ENCODE data around the gene HYAL1. TPM values are rescaled to one million over a fixed set of nuclear protein-coding genes. Genes with fewer than 3 reads are reported as not detected.

Gene HYAL1
- total and polyA plus RNA-seq, 4 donors, result 1.6 to 51.2 (median 26.2) TPM

DNA sequence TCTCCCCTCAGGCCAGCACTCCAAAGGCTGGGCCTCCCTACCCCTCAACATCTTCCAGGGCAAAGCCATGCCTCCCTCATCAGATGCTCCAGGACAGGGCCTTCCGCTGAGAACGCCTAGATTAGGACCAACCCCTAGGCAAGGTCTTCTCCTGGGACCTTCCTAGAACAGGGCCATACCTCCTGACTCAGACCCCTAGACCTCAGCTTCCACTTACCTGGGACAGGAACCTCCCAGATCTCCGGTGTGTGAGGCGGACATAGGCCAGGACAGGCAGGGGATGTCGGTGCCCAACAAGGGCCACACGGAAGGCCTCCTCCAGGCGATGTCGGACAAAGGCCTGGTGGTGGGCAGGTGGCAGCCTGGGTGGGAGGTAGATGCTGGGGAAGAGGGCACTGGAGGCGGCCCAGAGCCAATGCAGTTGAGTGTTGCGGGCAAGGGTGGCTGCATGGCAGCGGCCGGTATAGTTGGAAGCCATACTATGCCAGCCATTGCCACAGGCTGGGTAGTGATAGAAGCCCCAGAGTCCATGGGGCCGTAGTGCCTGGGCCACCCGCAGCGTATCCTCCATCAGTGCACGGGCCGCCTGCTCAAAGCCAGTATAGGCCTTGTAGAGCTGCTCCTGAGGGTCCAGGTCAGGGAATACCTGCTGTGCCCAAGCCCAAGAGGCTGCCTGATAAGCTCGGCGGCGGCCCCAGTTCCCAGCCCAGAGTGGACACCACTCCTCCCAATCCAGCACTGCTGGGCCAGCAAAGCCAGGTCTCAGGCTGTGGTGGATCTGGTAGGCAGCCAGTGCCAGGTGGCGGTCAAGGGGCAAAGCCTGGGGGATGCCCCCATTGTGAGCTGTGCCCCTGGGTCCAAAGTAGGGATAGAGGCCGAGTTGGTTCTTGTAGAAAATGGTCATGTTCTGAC lies 8.6 kb downstream of the HYAL1 start:
- 94% methylated on average over 19 to 22 of the region's 22 CpGs for WGBS, 2 donors
- Histone ChIP-seq H3K36me3 (ENCODE audit: control insufficient read depth in 4 of 4, insufficient read depth in 4 of 4, low read length in 4 of 4) (peaks cover 1 to 13% (median 3%) of the 10 kb centered on the region in 4 donors), H3K4me1 (ENCODE audit: control insufficient read depth in 5 of 5, insufficient read depth in 5 of 5, low read length in 5 of 5) (peaks cover 0 to 26% (median under 1%) of the 10 kb centered on the region in 5 donors), H3K9me3 (ENCODE audit: control insufficient read depth in 4 of 4, insufficient read depth in 3 of 4, low read length in 3 of 4) (no peaks in the 10 kb centered on the region), H3K27me3 (ENCODE audit: control insufficient read depth in 3 of 3, insufficient read depth in 3 of 3, low read length in 2 of 3) (no peaks in the 10 kb centered on the region), H3K27ac (ENCODE audit: low read depth in 1 of 2, low read length in 1 of 2) (no peak overlapping the region), H3K9ac (ENCODE audit: insufficient read depth in 1 of 2, low read length in 2 of 2) (no peak overlapping the region), H3K4me3 (no peak overlapping the region)
- ATAC-seq (ENCODE audit: insufficient read depth, low FRiP score) (no peak), DNase-seq (peak in 1 of 3 donors; percentile 9)
- TF ChIP-seq, protein P1, sequence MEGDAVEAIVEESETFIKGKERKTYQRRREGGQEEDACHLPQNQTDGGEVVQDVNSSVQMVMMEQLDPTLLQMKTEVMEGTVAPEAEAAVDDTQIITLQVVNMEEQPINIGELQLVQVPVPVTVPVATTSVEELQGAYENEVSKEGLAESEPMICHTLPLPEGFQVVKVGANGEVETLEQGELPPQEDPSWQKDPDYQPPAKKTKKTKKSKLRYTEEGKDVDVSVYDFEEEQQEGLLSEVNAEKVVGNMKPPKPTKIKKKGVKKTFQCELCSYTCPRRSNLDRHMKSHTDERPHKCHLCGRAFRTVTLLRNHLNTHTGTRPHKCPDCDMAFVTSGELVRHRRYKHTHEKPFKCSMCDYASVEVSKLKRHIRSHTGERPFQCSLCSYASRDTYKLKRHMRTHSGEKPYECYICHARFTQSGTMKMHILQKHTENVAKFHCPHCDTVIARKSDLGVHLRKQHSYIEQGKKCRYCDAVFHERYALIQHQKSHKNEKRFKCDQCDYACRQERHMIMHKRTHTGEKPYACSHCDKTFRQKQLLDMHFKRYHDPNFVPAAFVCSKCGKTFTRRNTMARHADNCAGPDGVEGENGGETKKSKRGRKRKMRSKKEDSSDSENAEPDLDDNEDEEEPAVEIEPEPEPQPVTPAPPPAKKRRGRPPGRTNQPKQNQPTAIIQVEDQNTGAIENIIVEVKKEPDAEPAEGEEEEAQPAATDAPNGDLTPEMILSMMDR (IDR thresholded peaks at IDR 0.05; ENCODE audit: control extremely low read depth, extremely low read depth), result no peak

DNA sequence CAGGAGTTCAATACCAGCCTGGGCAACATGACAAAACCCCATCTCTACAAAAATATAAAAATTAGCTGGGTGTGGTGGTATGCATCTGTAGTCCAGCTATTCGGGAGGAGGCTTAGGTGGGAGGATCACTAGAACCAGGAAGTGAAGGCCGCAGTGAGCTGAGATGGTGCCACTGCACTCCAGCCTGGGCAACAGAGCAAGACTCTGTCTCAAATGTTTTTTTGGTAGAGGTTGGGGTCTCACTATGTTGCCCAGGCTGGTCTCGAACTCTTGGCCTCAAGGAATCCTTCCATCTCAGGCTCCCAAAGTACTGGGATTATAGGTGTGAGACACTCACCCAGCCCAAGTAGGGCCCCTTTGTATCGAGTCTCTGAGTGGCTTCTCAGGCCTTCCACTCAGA lies 9.3 kb downstream of the HYAL1 start:
- Histone ChIP-seq H3K4me3 (no peak overlapping the region), H3K4me1 (ENCODE audit: control insufficient read depth in 5 of 5, insufficient read depth in 5 of 5, low read length in 5 of 5) (peaks cover 0 to 24% (median 0%) of the 10 kb centered on the region in 5 donors), H3K36me3 (ENCODE audit: control insufficient read depth in 4 of 4, insufficient read depth in 4 of 4, low read length in 4 of 4) (peaks cover 3 to 20% (median 5%) of the 10 kb centered on the region in 4 donors), H3K9me3 (ENCODE audit: control insufficient read depth in 4 of 4, insufficient read depth in 3 of 4, low read length in 3 of 4) (no peaks in the 10 kb centered on the region), H3K9ac (ENCODE audit: insufficient read depth in 1 of 2, low read length in 2 of 2) (no peak overlapping the region), H3K27me3 (ENCODE audit: control insufficient read depth in 3 of 3, insufficient read depth in 3 of 3, low read length in 2 of 3) (no peaks in the 10 kb centered on the region), H3K27ac (ENCODE audit: low read depth in 1 of 2, low read length in 1 of 2) (no peak overlapping the region)
- 82 to 99% methylated on average over 4 of the region's 4 CpGs for WGBS, 2 donors
- TF ChIP-seq, protein P1 (IDR thresholded peaks at IDR 0.05; ENCODE audit: control extremely low read depth, extremely low read depth), result no peak
- ATAC-seq (ENCODE audit: insufficient read depth, low FRiP score) (no peak), DNase-seq (peak in 1 of 3 donors; percentile 9)

- Histone ChIP-seq H3K27ac (ENCODE audit: low read depth in 1 of 2, low read length in 1 of 2) (peak overlapping the region; percentile 74 to 94), H3K36me3 (ENCODE audit: control insufficient read depth in 4 of 4, insufficient read depth in 4 of 4, low read length in 4 of 4) (peaks cover 3 to 28% (median 7%) of the 10 kb centered on the region in 4 donors), H3K9ac (ENCODE audit: insufficient read depth in 1 of 2, low read length in 2 of 2) (no peak overlapping the region), H3K27me3 (ENCODE audit: control insufficient read depth in 3 of 3, insufficient read depth in 3 of 3, low read length in 2 of 3) (no peaks in the 10 kb centered on the region), H3K4me1 (ENCODE audit: control insufficient read depth in 5 of 5, insufficient read depth in 5 of 5, low read length in 5 of 5) (peaks cover 0 to 17% (median 0%) of the 10 kb centered on the region in 5 donors), H3K9me3 (ENCODE audit: control insufficient read depth in 4 of 4, insufficient read depth in 3 of 4, low read length in 3 of 4) (no peaks in the 10 kb centered on the region), H3K4me3 (no peak overlapping the region)
- WGBS, 2 donors, result 84 to 85% methylated on average over 12 of the region's 12 CpGs
- ATAC-seq (ENCODE audit: insufficient read depth, low FRiP score) (no peak), DNase-seq (peak in 1 of 3 donors; percentile 10)
- TF ChIP-seq, protein P1 (IDR thresholded peaks at IDR 0.05; ENCODE audit: control extremely low read depth, extremely low read depth), result no peak
These were observed 10.1 kb downstream of the HYAL1 start for GRCh38 chr3:50293079-50293801.
